Measurements from ENCODE around the gene MED27.

DNA sequence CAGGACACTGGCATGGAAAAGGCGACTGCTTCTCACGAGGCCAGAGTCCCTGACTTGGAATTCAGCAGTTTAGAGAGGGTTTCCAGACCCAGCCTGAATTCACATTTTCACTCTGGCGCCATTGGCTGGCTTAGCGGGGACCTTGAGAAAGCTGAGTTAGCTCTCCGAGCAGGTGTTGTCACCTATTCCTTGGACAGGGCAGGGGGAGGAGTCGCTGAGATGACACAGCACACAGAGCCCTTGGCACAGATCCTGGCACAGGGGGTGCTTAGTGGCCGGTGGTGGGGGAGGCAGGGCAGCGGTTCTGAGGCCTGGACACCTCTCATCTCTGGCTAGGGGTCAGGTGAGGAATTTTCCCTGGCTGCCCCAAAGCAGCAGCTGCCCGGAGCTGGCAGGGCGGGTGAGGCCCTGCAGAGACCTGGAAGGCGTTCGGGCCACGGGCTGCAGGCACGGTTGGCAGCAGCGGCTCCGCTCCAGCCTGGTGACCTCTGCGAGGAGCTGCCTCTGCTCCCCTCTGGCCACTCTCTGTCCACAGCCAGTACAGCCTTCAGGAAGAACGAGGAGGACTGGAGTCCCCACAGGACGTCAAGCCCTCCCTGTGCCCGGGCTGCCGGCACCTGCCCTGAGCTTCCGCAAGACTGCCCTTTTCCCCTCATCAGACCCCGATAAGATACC is 267.4 kb downstream of the MED27 start:
- TF ChIP-seq, protein P1, sequence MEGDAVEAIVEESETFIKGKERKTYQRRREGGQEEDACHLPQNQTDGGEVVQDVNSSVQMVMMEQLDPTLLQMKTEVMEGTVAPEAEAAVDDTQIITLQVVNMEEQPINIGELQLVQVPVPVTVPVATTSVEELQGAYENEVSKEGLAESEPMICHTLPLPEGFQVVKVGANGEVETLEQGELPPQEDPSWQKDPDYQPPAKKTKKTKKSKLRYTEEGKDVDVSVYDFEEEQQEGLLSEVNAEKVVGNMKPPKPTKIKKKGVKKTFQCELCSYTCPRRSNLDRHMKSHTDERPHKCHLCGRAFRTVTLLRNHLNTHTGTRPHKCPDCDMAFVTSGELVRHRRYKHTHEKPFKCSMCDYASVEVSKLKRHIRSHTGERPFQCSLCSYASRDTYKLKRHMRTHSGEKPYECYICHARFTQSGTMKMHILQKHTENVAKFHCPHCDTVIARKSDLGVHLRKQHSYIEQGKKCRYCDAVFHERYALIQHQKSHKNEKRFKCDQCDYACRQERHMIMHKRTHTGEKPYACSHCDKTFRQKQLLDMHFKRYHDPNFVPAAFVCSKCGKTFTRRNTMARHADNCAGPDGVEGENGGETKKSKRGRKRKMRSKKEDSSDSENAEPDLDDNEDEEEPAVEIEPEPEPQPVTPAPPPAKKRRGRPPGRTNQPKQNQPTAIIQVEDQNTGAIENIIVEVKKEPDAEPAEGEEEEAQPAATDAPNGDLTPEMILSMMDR (IDR thresholded peaks at IDR 0.05) = no peak
- no peak for TF ChIP-seq POLR2AphosphoS5 (IDR thresholded peaks at IDR 0.05; ENCODE audit: insufficient read depth in 1 of 2, low read depth in 1 of 2)
- no peak for TF ChIP-seq POLR2A (IDR thresholded peaks at IDR 0.05)
